Ectodermal cell (in vitro differentiated cells): Measurements from ENCODE around the gene ST6GALNAC5.

Experiments
- H3K27ac ChIP-seq: 2 replicates; pipeline ENCODE4 v1.7.0; 2013; ENCODE audit warnings: mild to moderate bottlenecking, low read depth, low read length; ENCODE audit not compliant: insufficient read depth, poor library complexity, severe bottlenecking
- H3K27me3 ChIP-seq: 2 replicates; pipeline ENCODE4 v1.7.0; 2013; ENCODE audit warnings: mild to moderate bottlenecking, low read length; ENCODE audit not compliant: insufficient read depth, control insufficient read depth, poor library complexity, severe bottlenecking
- H3K36me3 ChIP-seq: one replicate; pipeline ENCODE4 v1.7.0; 2013; ENCODE audit warnings: low read length; ENCODE audit not compliant: control insufficient read depth, insufficient read depth
- H3K4me1 ChIP-seq: one replicate; pipeline ENCODE4 v1.7.0; 2013; ENCODE audit warnings: low read length; ENCODE audit not compliant: control insufficient read depth, insufficient read depth
- H3K4me3 ChIP-seq: 2 replicates; pipeline ENCODE4 v1.7.0; 2013; ENCODE audit warnings: low read depth, low read length, control low read depth; ENCODE audit not compliant: insufficient read depth
- H3K9me3 ChIP-seq: 2 replicates; pipeline ENCODE4 v1.7.0; 2013; ENCODE audit warnings: mild to moderate bottlenecking, low read length, moderate library complexity; ENCODE audit not compliant: control insufficient read depth
- WGBS, 2 experiments: methylation state at CpG; one replicate each; pipeline ENCODE4 v1.1.7; 2013; ENCODE audit warnings: missing lambda C conversion rate in 2 of 2; 5-methylcytosine and 5-hydroxymethylcytosine counted together

Gene ST6GALNAC5

DNA sequence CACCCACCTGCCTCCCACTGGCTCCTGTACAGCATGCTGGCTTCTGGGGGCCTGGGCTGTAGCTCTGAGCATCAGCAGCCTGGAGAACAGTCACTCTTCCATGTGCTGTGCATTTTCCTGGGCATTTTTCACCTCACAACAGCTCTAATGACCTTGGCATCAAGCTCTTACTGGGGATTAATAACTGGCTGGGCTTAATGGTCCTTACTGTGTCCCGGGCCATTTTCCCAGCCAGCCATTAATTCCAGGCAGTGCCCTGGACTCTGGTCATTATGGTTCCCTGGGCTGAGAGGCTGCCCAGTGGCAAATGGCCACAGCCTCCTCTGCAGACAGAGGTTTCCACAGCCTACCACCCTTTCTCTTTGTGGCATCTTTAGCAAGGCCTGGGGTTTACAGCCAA lies 171.8 kb downstream of the ST6GALNAC5 start:
- Histone ChIP-seq H3K4me3 (no peak overlapping the region), H3K4me1 (no peaks in the 10 kb centered on the region), H3K36me3 (no peaks in the 10 kb centered on the region), H3K27me3 (no peaks in the 10 kb centered on the region), H3K9me3 (no peaks in the 10 kb centered on the region), H3K27ac (no peak overlapping the region)
- 93% methylated on average over 1 of the region's 1 CpG for WGBS, 2 experiments

DNA sequence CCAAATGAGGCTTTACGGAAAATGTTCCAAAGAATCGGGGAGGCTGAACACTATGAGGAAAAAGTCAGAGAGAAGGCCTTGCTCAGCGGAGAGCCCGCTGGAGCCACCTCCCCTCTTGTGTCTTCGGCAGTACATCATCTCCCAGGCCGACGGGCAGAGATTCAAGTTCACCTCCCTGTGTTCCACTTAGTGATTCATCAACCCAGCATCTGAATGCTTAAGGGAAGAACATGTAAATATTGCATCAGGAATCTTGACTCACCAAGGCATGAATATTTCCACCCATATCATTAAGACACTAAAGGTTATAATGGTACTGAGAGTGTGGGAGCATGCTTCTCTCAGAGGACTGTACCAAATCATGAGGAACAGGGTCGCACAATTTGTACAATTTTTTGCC lies 172.5 kb downstream of the ST6GALNAC5 start:
- no peaks in the 10 kb centered on the region for H3K4me1 ChIP-seq
- H3K27me3 ChIP-seq, result no peaks in the 10 kb centered on the region
- H3K4me3 ChIP-seq, result no peak overlapping the region
- WGBS, 2 experiments, result 88 to 96% methylated on average over 8 of the region's 8 CpGs
- no peak overlapping the region for H3K27ac ChIP-seq
- no peaks in the 10 kb centered on the region for H3K9me3 ChIP-seq
- H3K36me3 ChIP-seq, result no peaks in the 10 kb centered on the region

DNA sequence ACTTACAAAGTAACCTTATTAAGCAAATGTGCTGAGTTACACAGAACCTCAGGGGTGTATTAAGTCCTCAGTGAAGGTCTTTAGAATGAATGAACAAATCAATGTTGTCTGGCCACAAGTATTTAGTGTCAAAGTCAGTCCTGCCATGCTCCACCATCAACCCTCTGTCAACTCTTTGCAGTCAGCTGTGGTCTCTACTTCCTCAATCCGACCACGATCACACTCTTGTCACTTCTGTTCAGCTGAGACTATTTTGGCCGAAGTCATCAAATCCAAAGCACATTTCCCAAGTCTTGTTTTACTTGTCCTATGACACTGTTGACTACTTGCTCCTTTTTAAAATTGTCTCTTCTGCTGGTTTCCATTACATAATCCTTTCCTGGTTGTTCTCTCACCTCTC lies 173.5 kb downstream of the ST6GALNAC5 start:
- H3K27ac ChIP-seq, result no peak overlapping the region
- H3K36me3 ChIP-seq, result no peaks in the 10 kb centered on the region
- H3K4me1 ChIP-seq, result no peaks in the 10 kb centered on the region
- no peaks in the 10 kb centered on the region for H3K9me3 ChIP-seq
- no peaks in the 10 kb centered on the region for H3K27me3 ChIP-seq
- no peak overlapping the region for H3K4me3 ChIP-seq
- 94 to 96% methylated on average over 3 of the region's 3 CpGs for WGBS, 2 experiments

DNA sequence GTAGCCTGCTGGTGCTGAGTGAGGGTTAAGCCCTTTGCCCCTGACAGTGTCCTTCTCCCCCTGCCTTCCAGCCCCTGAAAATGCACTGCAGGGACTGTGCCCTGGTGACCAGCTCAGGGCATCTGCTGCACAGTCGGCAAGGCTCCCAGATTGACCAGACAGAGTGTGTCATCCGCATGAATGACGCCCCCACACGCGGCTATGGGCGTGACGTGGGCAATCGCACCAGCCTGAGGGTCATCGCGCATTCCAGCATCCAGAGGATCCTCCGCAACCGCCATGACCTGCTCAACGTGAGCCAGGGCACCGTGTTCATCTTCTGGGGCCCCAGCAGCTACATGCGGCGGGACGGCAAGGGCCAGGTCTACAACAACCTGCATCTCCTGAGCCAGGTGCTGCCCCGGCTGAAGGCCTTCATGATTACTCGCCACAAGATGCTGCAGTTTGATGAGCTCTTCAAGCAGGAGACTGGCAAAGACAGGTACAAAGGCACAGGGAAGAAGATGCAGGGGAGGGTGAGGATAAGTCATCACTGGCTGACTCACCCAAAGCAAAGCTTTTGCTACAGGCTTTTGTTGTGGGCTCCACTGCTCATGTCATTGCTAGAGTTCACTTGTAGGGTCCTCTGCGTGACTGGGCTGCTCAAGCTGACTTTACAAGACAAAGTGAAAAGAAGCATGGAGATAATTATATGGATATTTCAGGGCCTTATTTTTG lies 177.0 kb downstream of the ST6GALNAC5 start:
- H3K4me3 ChIP-seq, result no peak overlapping the region
- H3K27me3 ChIP-seq, result no peaks in the 10 kb centered on the region
- no peaks in the 10 kb centered on the region for H3K4me1 ChIP-seq
- H3K36me3 ChIP-seq, result no peaks in the 10 kb centered on the region
- H3K9me3 ChIP-seq, result no peaks in the 10 kb centered on the region
- WGBS, 2 experiments, result 95% methylated on average over 20 of the region's 20 CpGs
- H3K27ac ChIP-seq, result no peak overlapping the region

DNA sequence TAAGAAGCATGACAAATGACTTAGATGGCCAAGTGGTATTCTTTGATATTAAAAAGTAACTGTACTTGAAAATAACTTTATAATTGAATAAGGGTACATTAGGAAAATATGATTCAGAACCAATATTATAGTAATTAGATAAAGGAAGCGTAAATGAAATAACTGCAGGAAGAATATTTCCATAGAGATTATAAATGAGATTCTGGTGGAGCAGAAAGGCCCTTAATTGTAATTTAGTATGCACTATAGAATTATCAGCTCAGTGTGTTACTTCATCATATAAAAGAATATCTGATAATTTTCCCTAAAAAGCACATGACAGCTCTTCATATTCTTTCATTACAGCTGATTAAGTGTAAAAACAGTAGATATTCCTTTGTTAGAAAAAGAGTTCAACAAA lies 180.3 kb downstream of the ST6GALNAC5 start:
- WGBS, 2 experiments, result 100% methylated on average over 1 of the region's 1 CpG; no CpG with 5 or more reads in 1 of the 2 experiments
- no peaks in the 10 kb centered on the region for H3K27me3 ChIP-seq
- H3K4me3 ChIP-seq, result no peak overlapping the region
- no peaks in the 10 kb centered on the region for H3K36me3 ChIP-seq
- no peaks in the 10 kb centered on the region for H3K4me1 ChIP-seq
- H3K27ac ChIP-seq, result no peak overlapping the region
- H3K9me3 ChIP-seq, result no peaks in the 10 kb centered on the region

DNA sequence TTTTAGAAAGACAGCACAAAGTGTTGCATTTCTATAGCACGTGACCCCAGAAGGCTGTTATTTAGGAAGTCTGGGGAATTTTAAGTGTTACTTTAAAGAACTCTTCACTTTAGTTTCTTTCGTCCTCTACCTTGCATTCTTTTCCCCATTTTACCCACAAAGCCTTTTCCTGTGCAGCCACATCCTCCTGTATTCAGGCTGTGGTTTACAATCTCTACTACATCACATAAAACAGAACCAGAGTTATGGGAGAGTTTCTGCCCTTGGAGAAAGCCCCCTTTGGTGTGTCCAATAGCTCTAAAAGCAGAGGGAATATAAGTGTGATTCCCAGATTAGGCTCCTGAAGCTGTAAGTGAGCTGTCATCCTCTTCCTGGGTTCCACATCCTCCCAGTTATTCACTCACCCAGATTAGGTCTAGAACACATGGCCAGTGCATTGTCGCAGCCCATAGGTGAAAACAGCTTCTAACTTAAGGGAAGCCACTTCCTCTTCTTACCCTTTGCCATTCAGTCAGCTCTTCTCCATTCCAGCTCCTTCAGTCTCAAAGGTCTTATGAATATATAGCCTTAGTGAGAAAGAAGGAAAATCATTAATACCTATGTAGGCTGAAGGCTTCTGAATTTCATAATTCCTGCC lies 180.8 kb downstream of the ST6GALNAC5 start:
- WGBS, 2 experiments, result 83 to 92% methylated on average over 3 of the region's 3 CpGs
- Histone ChIP-seq H3K4me3 (no peak overlapping the region), H3K36me3 (no peaks in the 10 kb centered on the region), H3K9me3 (no peaks in the 10 kb centered on the region), H3K27me3 (no peaks in the 10 kb centered on the region), H3K4me1 (no peaks in the 10 kb centered on the region), H3K27ac (no peak overlapping the region)

DNA sequence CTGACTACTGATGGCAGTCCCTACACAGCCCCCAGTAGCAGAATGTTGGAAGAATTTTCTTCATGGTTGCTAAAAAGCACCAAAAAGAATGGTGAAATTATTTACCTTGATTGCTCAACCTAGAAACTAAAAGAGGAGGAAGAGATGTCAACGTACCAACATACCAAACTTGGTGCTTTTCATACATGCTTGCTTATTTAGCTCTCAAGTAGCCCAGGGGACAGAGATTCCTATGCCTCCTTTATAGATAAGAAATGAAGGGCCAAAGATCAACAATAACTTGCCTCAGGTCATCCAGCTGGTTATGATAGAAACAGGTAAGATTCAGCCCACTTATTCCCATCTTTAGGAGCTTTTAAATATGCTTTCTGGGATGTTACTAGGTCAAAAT lies 181.3 kb downstream of the ST6GALNAC5 start:
- H3K36me3 ChIP-seq, result no peaks in the 10 kb centered on the region
- no peak overlapping the region for H3K27ac ChIP-seq
- WGBS, 2 experiments, result 100% methylated on average over 1 of the region's 1 CpG
- no peaks in the 10 kb centered on the region for H3K9me3 ChIP-seq
- H3K4me1 ChIP-seq, result no peaks in the 10 kb centered on the region
- H3K4me3 ChIP-seq, result no peak overlapping the region
- no peaks in the 10 kb centered on the region for H3K27me3 ChIP-seq

DNA sequence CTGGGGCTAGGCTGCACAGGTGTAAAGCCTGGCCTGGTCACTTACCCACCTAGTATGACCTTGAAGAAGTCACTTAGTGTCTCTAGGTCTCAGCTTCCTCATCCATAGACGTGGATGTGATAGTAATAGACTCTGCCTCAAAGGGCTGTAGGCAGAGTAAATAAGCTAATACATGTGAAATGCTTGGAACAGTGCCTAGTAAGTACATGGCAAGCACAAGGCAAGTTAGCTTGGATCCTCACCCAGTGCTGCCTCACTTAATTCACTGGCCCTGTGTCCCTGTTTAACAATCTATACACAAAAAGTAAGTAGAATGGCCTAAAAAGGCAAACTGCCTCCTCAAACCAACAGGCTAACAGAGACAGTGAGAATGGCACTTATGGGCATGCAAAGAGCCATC lies 184.1 kb downstream of the ST6GALNAC5 start:
- H3K9me3 ChIP-seq, result no peaks in the 10 kb centered on the region
- 93% methylated on average over 1 of the region's 1 CpG for WGBS, 2 experiments
- H3K4me3 ChIP-seq, result no peak overlapping the region
- H3K27me3 ChIP-seq, result no peaks in the 10 kb centered on the region
- H3K4me1 ChIP-seq, result no peaks in the 10 kb centered on the region
- H3K36me3 ChIP-seq, result peaks cover 7% of the 10 kb centered on the region
- no peak overlapping the region for H3K27ac ChIP-seq

DNA sequence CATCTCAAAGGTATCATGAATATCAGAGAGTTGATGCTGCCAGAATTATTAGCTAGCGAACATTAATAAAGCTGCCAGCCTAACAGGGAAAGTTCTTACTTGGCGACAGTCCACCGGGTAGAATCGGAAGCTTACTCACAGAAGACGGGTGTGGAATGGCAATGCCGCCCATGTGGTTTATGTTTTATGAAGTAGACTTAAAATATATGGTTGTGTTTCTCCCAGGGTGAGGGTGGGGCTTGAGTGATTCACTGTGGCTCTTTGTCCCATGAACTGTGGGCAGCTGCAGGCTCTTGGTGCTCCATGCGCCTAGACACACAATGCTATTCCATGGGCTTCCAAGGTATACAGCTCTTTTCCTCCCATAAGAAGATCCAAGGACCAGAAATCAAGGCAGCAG lies 189.2 kb downstream of the ST6GALNAC5 start:
- H3K9me3 ChIP-seq, result no peaks in the 10 kb centered on the region
- H3K27me3 ChIP-seq, result no peaks in the 10 kb centered on the region
- WGBS, 2 experiments, result 94 to 97% methylated on average over 7 of the region's 7 CpGs
- H3K36me3 ChIP-seq, result peaks cover 7% of the 10 kb centered on the region
- no peak overlapping the region for H3K27ac ChIP-seq
- H3K4me3 ChIP-seq, result no peak overlapping the region
- H3K4me1 ChIP-seq, result no peaks in the 10 kb centered on the region

DNA sequence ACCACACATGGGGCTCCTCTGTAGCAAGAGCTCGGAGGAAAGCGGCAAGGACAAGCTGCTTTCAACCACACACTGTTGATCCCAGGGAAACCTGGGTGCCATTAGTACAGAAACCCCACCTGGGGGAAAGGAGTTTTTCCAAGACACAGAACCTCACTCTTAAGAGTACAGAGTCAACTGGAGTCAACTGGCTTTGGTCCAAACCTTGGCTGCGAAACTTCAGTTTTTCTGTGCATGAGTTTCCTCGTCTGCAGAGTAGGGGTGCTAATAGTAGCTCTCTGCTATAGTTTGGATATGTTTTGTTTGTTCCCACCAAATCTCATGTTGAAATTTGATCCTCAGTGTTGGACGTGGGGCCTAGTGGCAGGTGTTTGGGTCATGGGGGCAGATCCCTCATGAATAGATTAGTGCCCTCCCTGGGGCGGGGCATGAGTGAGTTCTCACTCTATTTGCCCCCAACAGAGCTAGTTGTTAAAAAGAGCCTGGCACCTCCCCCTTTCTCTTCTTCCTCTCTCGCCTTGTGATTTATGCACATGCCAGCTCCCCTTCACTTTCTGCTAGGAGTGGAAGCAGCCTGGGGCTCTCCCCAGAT lies 190.8 kb downstream of the ST6GALNAC5 start:
- 81 to 82% methylated on average over 7 of the region's 7 CpGs for WGBS, 2 experiments
- H3K4me1 ChIP-seq, result no peaks in the 10 kb centered on the region
- no peaks in the 10 kb centered on the region for H3K9me3 ChIP-seq
- H3K36me3 ChIP-seq, result peaks cover 7% of the 10 kb centered on the region
- H3K27me3 ChIP-seq, result no peaks in the 10 kb centered on the region
- no peak overlapping the region for H3K27ac ChIP-seq
- H3K4me3 ChIP-seq, result no peak overlapping the region
